CD4-positive, alpha-beta T cell treated with Interleukin-21 for 1 hour (primary cell): Measurements from ENCODE around the gene CYP2S1.
"Not testable (repeated sequence)": the region's sequence is repeated elsewhere in the genome, so short reads cannot be mapped to it uniquely, and the experiment has no call there.

Source experiments
- DNase-seq: peaks from one replicate; pipeline ENCODE4 v3.0.0-alpha.2; 2020

Gene CYP2S1, protein sequence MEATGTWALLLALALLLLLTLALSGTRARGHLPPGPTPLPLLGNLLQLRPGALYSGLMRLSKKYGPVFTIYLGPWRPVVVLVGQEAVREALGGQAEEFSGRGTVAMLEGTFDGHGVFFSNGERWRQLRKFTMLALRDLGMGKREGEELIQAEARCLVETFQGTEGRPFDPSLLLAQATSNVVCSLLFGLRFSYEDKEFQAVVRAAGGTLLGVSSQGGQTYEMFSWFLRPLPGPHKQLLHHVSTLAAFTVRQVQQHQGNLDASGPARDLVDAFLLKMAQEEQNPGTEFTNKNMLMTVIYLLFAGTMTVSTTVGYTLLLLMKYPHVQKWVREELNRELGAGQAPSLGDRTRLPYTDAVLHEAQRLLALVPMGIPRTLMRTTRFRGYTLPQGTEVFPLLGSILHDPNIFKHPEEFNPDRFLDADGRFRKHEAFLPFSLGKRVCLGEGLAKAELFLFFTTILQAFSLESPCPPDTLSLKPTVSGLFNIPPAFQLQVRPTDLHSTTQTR

GRCh38 chr19:41192574-41193429 lies at the start of gene CYP2S1:
CYP2S1 (plus strand) TSS chr19:41193219; CDS start chr19:41193265, 46 bp downstream.
- peak; percentile 16 for DNase-seq

DNA sequence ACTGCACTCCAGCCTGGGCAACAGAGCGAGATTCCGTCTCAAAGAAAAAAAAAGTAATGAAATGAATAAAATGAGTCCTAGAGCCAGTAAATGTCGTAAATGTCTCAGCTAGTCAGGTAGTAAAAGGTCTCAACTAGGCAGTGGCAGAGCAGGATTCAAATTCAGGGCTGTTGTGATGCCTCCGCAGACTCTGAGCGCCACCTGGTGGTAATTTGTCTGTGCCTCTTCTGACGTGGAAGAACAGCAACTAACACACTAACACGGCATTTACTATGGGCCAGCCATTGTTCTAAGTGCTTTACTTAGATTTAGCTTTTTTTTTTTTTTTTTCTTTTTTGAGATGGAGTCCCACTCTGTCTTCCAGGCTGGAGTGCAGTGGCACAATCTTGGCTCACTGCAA lies 48.6 kb upstream of the CYP2S1 start:
- peak; percentile 91 for DNase-seq

- no peak for DNase-seq
These were observed 43.2 kb upstream of the CYP2S1 start for GRCh38 chr19:41149831-41150230.

GRCh38 chr19:41150986-41151385 lies 42.0 kb upstream of the CYP2S1 start:
- DNase-seq: not testable (repeated sequence)

DNA sequence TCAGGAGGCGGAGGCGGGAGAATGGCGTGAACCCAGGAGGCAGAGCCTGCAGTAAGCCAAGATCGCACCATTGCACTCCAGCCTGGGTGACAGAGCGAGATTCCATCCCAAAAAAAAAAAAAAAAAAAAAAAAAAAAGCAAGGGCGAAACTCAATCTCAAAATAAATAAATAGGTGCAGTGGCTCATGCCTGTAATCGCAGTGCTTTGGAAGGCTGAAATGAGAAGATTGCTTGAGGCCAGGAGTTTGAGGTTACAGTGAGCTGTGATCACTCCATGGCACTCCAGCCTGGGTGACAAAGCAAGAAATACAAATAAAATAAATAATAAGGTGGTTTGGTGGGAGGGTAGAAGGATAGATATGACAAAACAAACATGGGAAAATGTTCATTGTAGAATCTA lies 39.0 kb upstream of the CYP2S1 start:
- DNase-seq: no peak

DNA sequence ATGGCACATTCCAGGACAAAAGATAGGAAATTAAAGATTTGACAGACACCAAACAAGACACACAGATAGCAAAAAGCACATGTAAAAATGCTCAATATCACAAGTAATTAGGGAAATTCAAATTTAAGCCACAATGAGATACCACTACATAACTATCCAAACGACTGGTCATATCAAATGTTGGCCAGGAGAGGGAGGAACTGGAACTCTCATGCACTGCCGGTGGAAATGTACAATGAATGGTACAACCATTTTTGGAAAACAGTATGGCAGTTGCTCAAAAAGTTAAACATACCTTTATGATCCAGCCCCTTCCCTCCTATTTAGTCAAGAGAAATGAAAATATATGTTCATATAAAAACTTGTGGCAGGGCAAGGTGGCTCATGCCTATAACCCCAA lies 36.8 kb upstream of the CYP2S1 start:
- no peak for DNase-seq

DNA sequence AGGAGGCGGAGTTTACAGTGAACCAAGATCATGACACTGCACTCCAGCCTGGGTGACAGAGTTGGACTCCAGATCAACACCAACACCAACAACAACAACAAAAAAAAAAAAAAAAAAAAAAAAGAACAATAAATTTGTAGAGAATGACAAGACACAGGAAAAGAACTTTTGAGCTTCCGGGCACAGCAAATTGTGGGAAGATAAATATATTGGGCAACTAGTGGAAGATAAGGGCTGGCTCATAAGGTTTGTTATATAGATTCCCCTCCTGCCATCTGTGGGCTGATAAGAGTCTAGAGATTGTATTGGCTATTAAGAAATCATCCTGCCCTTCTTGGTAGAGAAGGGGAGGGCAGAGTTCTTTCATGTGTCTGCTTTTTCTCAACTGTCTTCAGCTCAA lies 33.1 kb upstream of the CYP2S1 start:
- no peak for DNase-seq

GRCh38 chr19:41161903-41162302 lies 31.1 kb upstream of the CYP2S1 start:
- no peak for DNase-seq

DNA sequence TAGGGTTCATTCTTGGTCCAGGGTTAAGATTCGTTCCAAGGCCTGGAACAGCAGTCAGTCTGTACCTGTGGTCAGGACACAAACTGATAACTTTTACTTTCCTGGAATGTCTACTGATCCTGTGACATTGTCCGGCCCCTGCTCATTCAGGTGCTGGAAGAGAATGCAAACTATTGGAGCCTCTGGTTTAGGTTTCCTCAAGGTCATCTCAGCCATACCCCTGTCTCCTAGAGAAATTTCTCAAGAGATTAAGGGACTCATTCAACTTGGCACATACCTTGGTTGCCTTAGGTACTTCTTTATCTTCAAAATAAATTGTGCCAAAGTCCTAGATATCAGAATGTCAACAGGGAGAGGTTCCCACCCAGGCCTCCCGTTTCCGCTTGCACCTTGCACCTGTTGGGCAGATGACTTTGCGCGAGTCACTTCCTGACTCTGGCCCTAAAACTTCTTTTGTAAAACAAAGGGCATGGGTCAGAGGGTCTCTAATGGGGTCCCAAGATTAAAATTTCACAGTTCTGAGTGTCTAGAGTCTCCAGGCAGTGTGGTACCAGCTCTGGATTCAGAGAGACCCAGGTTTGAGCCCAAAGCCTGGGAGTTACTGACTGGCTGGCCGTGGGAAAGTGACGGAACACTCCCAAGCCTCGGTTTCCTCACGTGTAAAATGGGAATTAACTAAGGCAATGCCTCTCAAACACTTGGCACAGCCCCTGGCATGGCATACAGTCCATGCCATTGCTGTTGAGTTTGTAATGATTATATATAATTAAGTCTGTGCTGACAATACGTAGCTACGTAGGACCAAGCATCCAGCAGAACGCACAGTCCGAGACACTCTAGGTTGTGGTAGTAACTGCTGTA lies 25.8 kb upstream of the CYP2S1 start:
- DNase-seq: no peak

- no peak for DNase-seq
These were observed 20.5 kb upstream of the CYP2S1 start for GRCh38 chr19:41172297-41173164.

DNA sequence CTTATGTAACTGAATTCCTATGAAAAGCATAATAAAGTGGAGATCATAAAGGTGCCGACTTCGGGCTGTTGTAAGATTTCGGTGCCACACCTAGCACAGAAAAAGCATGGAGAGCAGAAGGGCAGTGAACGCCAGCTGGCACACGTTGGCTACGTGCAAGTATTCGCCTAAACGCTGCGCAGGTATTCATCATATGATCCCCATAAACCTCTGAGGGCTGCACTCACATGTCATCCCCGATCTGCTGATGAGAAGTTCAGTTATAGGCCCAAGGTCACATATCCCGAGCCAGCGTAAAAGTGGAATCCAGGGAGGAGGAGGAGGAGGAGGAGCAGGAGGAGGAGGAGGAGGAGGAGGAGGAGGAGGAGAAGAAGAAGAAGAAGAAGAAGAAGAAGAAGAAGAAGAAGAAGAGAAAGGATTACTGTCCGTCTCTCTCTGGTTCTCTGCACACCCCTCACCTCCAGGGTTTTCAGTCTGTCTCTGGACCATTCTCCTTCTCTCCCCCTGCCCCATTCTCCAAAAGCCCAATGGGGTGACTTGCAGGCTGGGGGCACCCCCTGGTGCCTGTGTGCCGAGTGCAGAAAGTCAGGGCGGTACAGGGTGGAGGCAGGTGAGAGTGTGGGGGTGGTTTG lies 18.6 kb upstream of the CYP2S1 start:
- no peak for DNase-seq

GRCh38 chr19:41175801-41176777 lies 16.9 kb upstream of the CYP2S1 start:
- peak; percentile 43 for DNase-seq

- DNase-seq: not testable (repeated sequence)
These were observed 12.8 kb upstream of the CYP2S1 start for GRCh38 chr19:41180173-41180572.

- DNase-seq: no peak
These were observed 5.8 kb upstream of the CYP2S1 start for GRCh38 chr19:41186971-41187883.

DNA sequence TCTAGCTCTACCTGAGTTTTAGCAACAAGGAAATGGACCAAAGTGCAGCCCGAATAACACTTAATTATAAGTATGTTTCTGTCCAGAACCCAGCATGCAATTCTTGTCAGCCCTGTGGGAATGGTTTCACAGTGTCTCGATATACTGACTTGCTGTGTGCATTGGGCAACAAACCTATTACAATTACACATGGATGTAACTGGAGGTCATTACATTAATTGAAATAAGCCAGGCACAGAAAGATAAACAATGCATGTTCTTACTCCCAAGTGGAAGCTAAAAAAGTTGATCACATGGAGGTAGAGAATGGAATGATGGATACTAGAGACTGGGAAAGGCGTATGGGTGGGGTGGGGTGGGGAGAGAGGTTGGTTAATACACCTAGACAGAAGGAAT lies 5.1 kb upstream of the CYP2S1 start:
- DNase-seq: no peak

- DNase-seq: no peak
These were observed 3.5 kb upstream of the CYP2S1 start for GRCh38 chr19:41189425-41190065.

DNA sequence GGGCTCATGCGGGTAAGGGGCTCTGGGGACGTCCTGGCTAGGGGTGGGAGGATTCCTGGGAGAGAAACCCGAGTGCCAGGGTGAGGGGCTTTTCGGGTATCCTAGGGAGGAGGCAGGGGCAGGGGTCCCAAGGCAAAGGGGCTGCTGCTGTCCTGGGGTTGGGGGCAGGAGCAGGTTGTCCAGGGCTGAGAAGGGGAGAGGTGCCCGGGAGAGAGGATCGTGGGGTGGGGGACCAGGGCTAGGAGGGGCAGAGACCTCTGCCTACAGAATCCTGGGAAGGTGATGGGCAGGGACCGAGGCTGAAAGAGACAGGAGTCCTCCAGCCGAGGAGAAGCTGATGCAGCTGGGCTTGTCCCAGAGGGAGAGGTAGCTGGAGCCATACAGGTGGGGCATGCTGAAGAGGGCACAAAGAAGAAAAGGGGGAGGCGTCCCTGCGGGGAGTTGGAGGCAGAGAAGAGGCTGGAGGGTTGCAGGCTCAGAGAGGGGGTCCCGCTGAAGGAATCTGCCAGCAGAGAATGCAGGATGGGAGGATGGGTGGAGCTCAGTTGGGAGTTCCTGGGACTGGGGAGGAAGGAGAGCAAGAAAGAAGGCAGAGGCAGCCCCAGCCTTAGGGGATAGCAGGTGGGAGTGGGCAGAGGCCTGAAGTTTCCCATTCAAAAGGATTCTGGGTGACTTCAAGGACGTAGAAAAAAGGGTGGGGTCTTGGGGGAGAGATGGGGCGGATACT lies 574 bp downstream of the CYP2S1 start:
- no peak for DNase-seq

DNA sequence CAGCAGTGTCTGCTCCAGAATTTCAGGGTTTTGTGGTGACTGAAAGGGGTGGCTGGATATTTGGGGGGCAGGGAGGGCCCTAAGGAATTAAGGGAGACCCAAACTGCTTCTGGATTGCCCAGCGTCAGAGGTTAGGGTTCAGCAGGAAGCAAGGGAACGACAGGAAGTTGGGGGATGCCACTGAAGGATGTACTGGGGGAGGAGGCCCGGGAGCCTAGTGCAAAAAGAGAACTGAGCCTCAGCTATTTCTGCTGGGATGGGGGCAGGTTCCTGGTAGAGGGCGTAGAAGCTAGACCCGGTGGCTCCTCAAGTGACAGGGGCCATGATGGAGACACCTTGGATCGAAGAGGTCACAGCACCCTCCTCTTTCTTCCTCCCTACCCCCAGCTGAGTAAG lies 1.1 kb downstream of the CYP2S1 start:
- DNase-seq: no peak
